HUES6 (cell line): Measurements from ENCODE around the gene EFNA2.
"Not testable (repeated sequence)": the region's sequence is repeated elsewhere in the genome, so short reads cannot be mapped to it uniquely, and the experiment has no call there.

ENCODE experiments used
- H3K27ac ChIP-seq: 2 replicates; pipeline ENCODE4 v1.7.0; 2013; ENCODE audit warnings: low read depth, mild to moderate bottlenecking, low read length, inconsistent platforms
- H3K27me3 ChIP-seq: 2 replicates; pipeline ENCODE4 v1.6.1; 2013; ENCODE audit warnings: low read length; ENCODE audit not compliant: control insufficient read depth, insufficient read depth
- H3K36me3 ChIP-seq: 2 replicates; pipeline ENCODE4 v1.6.1; 2013; ENCODE audit warnings: low read length; ENCODE audit not compliant: control insufficient read depth, insufficient read depth
- H3K4me1 ChIP-seq: 2 replicates; pipeline ENCODE4 v1.6.1; 2013; ENCODE audit warnings: low read length; ENCODE audit not compliant: control insufficient read depth, insufficient read depth
- H3K4me3 ChIP-seq: 2 replicates; pipeline ENCODE4 v1.5.1; 2013; ENCODE audit warnings: low read depth, low read length
- H3K9ac ChIP-seq: one replicate; pipeline ENCODE4 v1.6.1; 2013; ENCODE audit warnings: mild to moderate bottlenecking, low read length
- H3K9me3 ChIP-seq: 2 replicates; pipeline ENCODE4 v1.6.1; 2013; ENCODE audit warnings: low read depth, low read length; ENCODE audit not compliant: control insufficient read depth, insufficient read depth

The EFNA2 gene

GRCh38 chr19:1296575-1297271 lies 11.1 kb downstream of the EFNA2 start:
- H3K4me1 ChIP-seq: peaks cover 3% of the 10 kb centered on the region; the same call in 1 of the 2 replicates
- H3K9ac ChIP-seq: no peak overlapping the region
- no peaks in the 10 kb centered on the region for H3K36me3 ChIP-seq
- no peak overlapping the region for H3K27ac ChIP-seq
- H3K27me3 ChIP-seq: peaks cover 31% of the 10 kb centered on the region; the same call in 1 of the 2 replicates
- H3K4me3 ChIP-seq: no peak overlapping the region
- H3K9me3 ChIP-seq: no peaks in the 10 kb centered on the region

GRCh38 chr19:1298235-1298634 lies 12.6 kb downstream of the EFNA2 start:
- Histone ChIP-seq H3K27ac (no peak overlapping the region), H3K9me3 (no peaks in the 10 kb centered on the region), H3K4me3 (no peak overlapping the region), H3K27me3 (peaks cover 23% of the 10 kb centered on the region; the same call in 1 of the 2 replicates), H3K36me3 (no peaks in the 10 kb centered on the region), H3K4me1 (peaks cover 3% of the 10 kb centered on the region; the same call in 1 of the 2 replicates), H3K9ac (no peak overlapping the region)

- Histone ChIP-seq H3K4me3 (no peak overlapping the region), H3K9me3 (no peaks in the 10 kb centered on the region), H3K27ac (no peak overlapping the region), H3K9ac (no peak overlapping the region), H3K4me1 (peaks cover 3% of the 10 kb centered on the region; the same call in 1 of the 2 replicates), H3K36me3 (no peaks in the 10 kb centered on the region), H3K27me3 (peaks cover 7% of the 10 kb centered on the region; the same call in 1 of the 2 replicates)
Measured at GRCh38 chr19:1299801-1300200, 14.1 kb downstream of the EFNA2 start.

GRCh38 chr19:1300744-1301490 lies 15.2 kb downstream of the EFNA2 start:
- H3K27me3 ChIP-seq: no peaks in the 10 kb centered on the region
- no peaks in the 10 kb centered on the region for H3K4me1 ChIP-seq
- no peaks in the 10 kb centered on the region for H3K9me3 ChIP-seq
- no peak overlapping the region for H3K4me3 ChIP-seq
- no peak overlapping the region for H3K9ac ChIP-seq
- no peaks in the 10 kb centered on the region for H3K36me3 ChIP-seq
- H3K27ac ChIP-seq: no peak overlapping the region

GRCh38 chr19:1302533-1303239 lies 17.0 kb downstream of the EFNA2 start:
- no peak overlapping the region for H3K27ac ChIP-seq
- H3K9ac ChIP-seq: no peak overlapping the region
- H3K9me3 ChIP-seq: no peaks in the 10 kb centered on the region
- no peak overlapping the region for H3K4me3 ChIP-seq
- H3K36me3 ChIP-seq: no peaks in the 10 kb centered on the region
- H3K27me3 ChIP-seq: no peaks in the 10 kb centered on the region
- H3K4me1 ChIP-seq: no peaks in the 10 kb centered on the region

GRCh38 chr19:1304197-1304924 lies 18.7 kb downstream of the EFNA2 start:
- Histone ChIP-seq H3K4me1 (no peaks in the 10 kb centered on the region), H3K9ac (no peak overlapping the region)

GRCh38 chr19:1305354-1305753 lies 19.7 kb downstream of the EFNA2 start:
- not testable (repeated sequence) for H3K27ac ChIP-seq, H3K36me3 ChIP-seq, H3K9me3 ChIP-seq, H3K9ac ChIP-seq, H3K4me1 ChIP-seq, H3K4me3 ChIP-seq, H3K27me3 ChIP-seq

More at GRCh38 chr19:1304197-1304924, 18.7 kb downstream of the EFNA2 start:
- Histone ChIP-seq H3K27ac (no peak overlapping the region), H3K36me3 (no peaks in the 10 kb centered on the region), H3K4me3 (no peak overlapping the region), H3K9me3 (no peaks in the 10 kb centered on the region), H3K27me3 (no peaks in the 10 kb centered on the region)

- Histone ChIP-seq H3K4me1 (no peaks in the 10 kb centered on the region), H3K27me3 (no peaks in the 10 kb centered on the region), H3K27ac (no peak overlapping the region), H3K9ac (no peak overlapping the region), H3K4me3 (no peak overlapping the region), H3K36me3 (no peaks in the 10 kb centered on the region), H3K9me3 (no peaks in the 10 kb centered on the region)
Measured at GRCh38 chr19:1307320-1307719, 21.6 kb downstream of the EFNA2 start.

- Histone ChIP-seq H3K4me3 (no peak overlapping the region), H3K9ac (no peak overlapping the region), H3K36me3 (no peaks in the 10 kb centered on the region), H3K27ac (no peak overlapping the region), H3K27me3 (no peaks in the 10 kb centered on the region), H3K4me1 (no peaks in the 10 kb centered on the region), H3K9me3 (no peaks in the 10 kb centered on the region)
Measured at GRCh38 chr19:1307755-1308303, 22.2 kb downstream of the EFNA2 start.

GRCh38 chr19:1308718-1309117 lies 23.0 kb downstream of the EFNA2 start:
- Histone ChIP-seq H3K9ac (no peak overlapping the region), H3K27me3 (no peaks in the 10 kb centered on the region), H3K4me1 (no peaks in the 10 kb centered on the region)

More at GRCh38 chr19:1308718-1309117, 23.0 kb downstream of the EFNA2 start:
- no peaks in the 10 kb centered on the region for H3K36me3 ChIP-seq
- no peak overlapping the region for H3K4me3 ChIP-seq
- no peaks in the 10 kb centered on the region for H3K9me3 ChIP-seq
- H3K27ac ChIP-seq: no peak overlapping the region
